DOHH2 (cell line): ENCODE results near the gene PIK3AP1.

ENCODE experiments used
- CTCF ChIP-seq: fragments of 200-600 bp; sonication (generic); IDR thresholded peaks from one replicate; pipeline ENCODE4 v1.5.1; 2014; ENCODE audit warnings: antibody characterized with exemption, mild to moderate bottlenecking, low read depth, low read length; ENCODE audit not compliant: poor library complexity, severe bottlenecking
- EZH2phosphoT487 ChIP-seq: fragments of 200-600 bp; sonication (generic); IDR thresholded peaks from 2 replicates; pipeline ENCODE4 v1.6.1; 2017; ENCODE audit warnings: borderline replicate concordance, mild to moderate bottlenecking, antibody characterized with exemption, low read length, moderate library complexity, mixed read lengths

GRCh38 chr10:96657385-96657784 lies 62.9 kb downstream of the PIK3AP1 start:
- no peak for TF ChIP-seq CTCF
- no peak for TF ChIP-seq EZH2phosphoT487
